ENCODE results near the gene KIF24. TPM values are rescaled to one million over a fixed set of nuclear protein-coding genes. Genes with fewer than 3 reads are reported as not detected.
"Not testable (repeated sequence)": the region's sequence is repeated elsewhere in the genome, so short reads cannot be mapped to it uniquely, and the experiment has no call there.

The KIF24 gene
- total and polyA plus RNA-seq, 2 of the 8 experiments (the other 6 are each of a cell fraction or from before 2014, with no cell fraction given) = 2.7 to 3.9 TPM

DNA sequence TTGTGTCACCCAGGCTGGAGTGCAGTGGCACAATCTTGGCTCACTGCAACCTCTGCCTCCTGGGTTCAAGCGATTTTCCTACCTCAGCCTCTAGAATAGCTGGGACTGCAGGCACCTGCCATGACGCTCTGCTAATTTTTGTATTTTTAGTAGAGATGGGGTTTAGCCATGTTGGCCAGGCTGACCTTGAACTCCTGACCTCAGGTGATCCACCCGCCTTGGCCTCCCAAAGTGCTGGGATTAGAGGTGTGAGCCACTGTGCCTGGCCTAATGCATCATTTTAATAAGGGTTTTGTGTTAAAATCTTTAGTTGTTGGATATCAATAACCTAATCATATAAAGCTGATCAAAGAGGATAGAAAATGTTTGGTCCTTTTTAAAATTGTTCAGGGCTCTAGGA, 20.8 kb downstream of the KIF24 start:
- FAIRE-seq = not testable (repeated sequence)
- 93% methylated on average over 3 of the region's 3 CpGs; no CpG with 5 or more reads in 1 of the 2 experiments for WGBS, 2 experiments (ENCODE audit: extremely low coverage in 1 of 2, insufficient coverage in 1 of 2, insufficient read length in 1 of 2, insufficient replicate concordance in 2 of 2, low coverage in 1 of 2, low lambda C conversion rate in 2 of 2, missing lambda C conversion rate in 1 of 2)

GRCh38 chr9:34301064-34301463, 28.0 kb downstream of the KIF24 start:
- H3K4me3 ChIP-seq (ENCODE audit: extremely low read depth in 1 of 4, insufficient read depth in 2 of 4, low read depth in 3 of 4, low read length in 4 of 4); H2BK15ac ChIP-seq (ENCODE audit: low read length); H2AK5ac ChIP-seq (ENCODE audit: low read depth, low read length); FAIRE-seq; H4K91ac ChIP-seq (replicated peaks; ENCODE audit: insufficient read length, low read length); H3K18ac ChIP-seq (ENCODE audit: extremely low read depth, low read length); H3K9me3 ChIP-seq (ENCODE audit: insufficient read depth in 2 of 2, low read depth in 1 of 2, low read length in 1 of 2); H3K79me1 ChIP-seq (ENCODE audit: low read depth, low read length); H3K4me1 ChIP-seq (replicated peaks in 1 of 4; ENCODE audit: control insufficient read depth in 3 of 4, insufficient read depth in 4 of 4, low read length in 3 of 4); H3K56ac ChIP-seq (replicated peaks; ENCODE audit: insufficient read length, low read depth, low read length); H3K4ac ChIP-seq (replicated peaks; ENCODE audit: insufficient read length, low read depth, low read length); H3K9ac ChIP-seq (replicated peaks in 1 of 4; ENCODE audit: extremely low read depth in 1 of 4, low read depth in 3 of 4, low read length in 3 of 4); H3K23ac ChIP-seq (ENCODE audit: insufficient read length); H4K20me1 ChIP-seq (replicated peaks in 1 of 2; ENCODE audit: control insufficient read depth in 1 of 2, insufficient read depth in 2 of 2, low read length in 2 of 2); H3K27me3 ChIP-seq (replicated peaks in 1 of 4; ENCODE audit: control insufficient read depth in 3 of 4, extremely low read depth in 1 of 4, insufficient read depth in 3 of 4, low read length in 3 of 4); H2BK12ac ChIP-seq (ENCODE audit: low read depth, low read length); H3K27ac ChIP-seq (ENCODE audit: low read depth, low read length); H3K4me2 ChIP-seq (ENCODE audit: insufficient read depth in 1 of 2, low read depth in 2 of 2, low read length in 2 of 2); H4K5ac ChIP-seq (ENCODE audit: insufficient read length, low read depth, low read length); H2BK120ac ChIP-seq (replicated peaks; ENCODE audit: low read depth, low read length); H2BK20ac ChIP-seq (ENCODE audit: low read length); H4K8ac ChIP-seq (ENCODE audit: extremely low read depth, insufficient read depth, low read length); H2BK5ac ChIP-seq (ENCODE audit: low read depth, low read length); POLR2A ChIA-PET (ENCODE audit: partially characterized antibody); H3K23me2 ChIP-seq (ENCODE audit: low read depth, low read length); H3K79me2 ChIP-seq (ENCODE audit: control insufficient read depth in 1 of 2, insufficient read depth in 2 of 2, low read length in 2 of 2); H3K36me3 ChIP-seq (ENCODE audit: control insufficient read depth in 2 of 4, insufficient read depth in 4 of 4, low read length in 3 of 4); DNase-seq (ENCODE audit: low read depth in 1 of 2, low spot score in 2 of 2); H3K14ac ChIP-seq (ENCODE audit: insufficient read length); CTCF ChIA-PET (ENCODE audit: partially characterized antibody); H2AFZ ChIP-seq (ENCODE audit: low read length): not testable (repeated sequence)
- WGBS, 2 experiments (ENCODE audit: extremely low coverage in 1 of 2, insufficient coverage in 1 of 2, insufficient read length in 1 of 2, insufficient replicate concordance in 2 of 2, low coverage in 1 of 2, low lambda C conversion rate in 2 of 2, missing lambda C conversion rate in 1 of 2) = 86% methylated on average over 7 of the region's 7 CpGs; no CpG with 5 or more reads in 1 of the 2 experiments

More for the DNA sequence above, 20.8 kb downstream of the KIF24 start:
- H3K23ac ChIP-seq (ENCODE audit: insufficient read length); H3K79me1 ChIP-seq (ENCODE audit: low read depth, low read length); H3K27ac ChIP-seq (ENCODE audit: low read depth, low read length); H3K4me2 ChIP-seq (ENCODE audit: insufficient read depth in 1 of 2, low read depth in 2 of 2, low read length in 2 of 2); H3K14ac ChIP-seq (ENCODE audit: insufficient read length); H4K5ac ChIP-seq (ENCODE audit: insufficient read length, low read depth, low read length); H2AK5ac ChIP-seq (ENCODE audit: low read depth, low read length); H3K4ac ChIP-seq (replicated peaks; ENCODE audit: insufficient read length, low read depth, low read length); H3K36me3 ChIP-seq (ENCODE audit: control insufficient read depth in 2 of 4, insufficient read depth in 4 of 4, low read length in 3 of 4); H2BK5ac ChIP-seq (ENCODE audit: low read depth, low read length); H2BK12ac ChIP-seq (ENCODE audit: low read depth, low read length); H3K56ac ChIP-seq (replicated peaks; ENCODE audit: insufficient read length, low read depth, low read length); H3K9me3 ChIP-seq (ENCODE audit: insufficient read depth in 2 of 2, low read depth in 1 of 2, low read length in 1 of 2); H2BK20ac ChIP-seq (ENCODE audit: low read length); H2AFZ ChIP-seq (ENCODE audit: low read length); H3K79me2 ChIP-seq (ENCODE audit: control insufficient read depth in 1 of 2, insufficient read depth in 2 of 2, low read length in 2 of 2); DNase-seq (ENCODE audit: low read depth in 1 of 2, low spot score in 2 of 2); H3K4me3 ChIP-seq (ENCODE audit: extremely low read depth in 1 of 4, insufficient read depth in 2 of 4, low read depth in 3 of 4, low read length in 4 of 4); H4K8ac ChIP-seq (ENCODE audit: extremely low read depth, insufficient read depth, low read length); H4K91ac ChIP-seq (replicated peaks; ENCODE audit: insufficient read length, low read length); H3K18ac ChIP-seq (ENCODE audit: extremely low read depth, low read length); H3K27me3 ChIP-seq (replicated peaks in 1 of 4; ENCODE audit: control insufficient read depth in 3 of 4, extremely low read depth in 1 of 4, insufficient read depth in 3 of 4, low read length in 3 of 4); H3K9ac ChIP-seq (replicated peaks in 1 of 4; ENCODE audit: extremely low read depth in 1 of 4, low read depth in 3 of 4, low read length in 3 of 4); H2BK15ac ChIP-seq (ENCODE audit: low read length); H2BK120ac ChIP-seq (replicated peaks; ENCODE audit: low read depth, low read length); H3K23me2 ChIP-seq (ENCODE audit: low read depth, low read length); H4K20me1 ChIP-seq (replicated peaks in 1 of 2; ENCODE audit: control insufficient read depth in 1 of 2, insufficient read depth in 2 of 2, low read length in 2 of 2); H3K4me1 ChIP-seq (replicated peaks in 1 of 4; ENCODE audit: control insufficient read depth in 3 of 4, insufficient read depth in 4 of 4, low read length in 3 of 4): not testable (repeated sequence)
- ChIA-PET POLR2A (ENCODE audit: partially characterized antibody) (interaction anchor here (0.6 kb wide), 1 partner anchor 128 kb away, joined by 3 read pairs; no protein-coding TSS in a partner anchor), CTCF (ENCODE audit: partially characterized antibody) (interaction anchor here (0.5 kb wide), 1 partner anchor 12 kb away, joined by 3 read pairs; no protein-coding TSS in a partner anchor)

Data from H1 (cell line).